Testis (tissue), 3 donors: ENCODE results near the gene TRIP12. TPM values are rescaled to one million over a fixed set of nuclear protein-coding genes. Genes with fewer than 3 reads are reported as not detected.

ENCODE experiments used
- DNase-seq: peaks from one replicate; pipeline ENCODE4 v3.0.0-alpha.2; 2019
- H3K27ac ChIP-seq, 2 donors: fragments of 200-600 bp; sonication (generic); one replicate each; pipeline ENCODE4 v1.5.1; 2019
- H3K27me3 ChIP-seq: fragments of 200-600 bp; sonication (generic); one replicate; pipeline ENCODE4 v1.5.1; 2019
- H3K36me3 ChIP-seq: fragments of 200-600 bp; sonication (generic); one replicate; pipeline ENCODE4 v1.5.1; 2017; ENCODE audit warnings: low read depth; ENCODE audit errors: missing control alignments
- H3K4me1 ChIP-seq: fragments of 200-600 bp; sonication (generic); one replicate; pipeline ENCODE4 v1.5.1; 2019
- H3K4me3 ChIP-seq, 2 donors: fragments of 200-600 bp; sonication (generic); one replicate each; pipeline ENCODE4 v1.5.1; 2017 to 2019
- H3K9me3 ChIP-seq: fragments of 200-600 bp; sonication (generic); one replicate; pipeline ENCODE4 v1.5.1; 2017
- POLR2A ChIP-seq: fragments of 450-650 bp; IDR thresholded peaks from one replicate; pipeline ENCODE4 v1.6.1; 2017; ENCODE audit warnings: antibody characterized with exemption, mild to moderate bottlenecking, moderate library complexity
- WGBS, 2 donors: methylation state at CpG; one replicate each; pipeline ENCODE4 v1.1.5; 2018; 5-methylcytosine and 5-hydroxymethylcytosine counted together
- intact Hi-C: fragments of 100-400 bp; cut with DNase I; formaldehyde crosslinking; loops from one replicate; pipeline ENCODE4 v1.15.1; 2023; ENCODE audit warnings: low total_unique reads
- polyA plus RNA-seq: library from polyadenylated mRNA; stranded (reverse); fragments of 350-450 nt; fragmentation: Illumina TruSeq; extraction: RNeasy Lipid Tissue Mini Kit (QIAGEN cat#74804); gene quantifications from one replicate; pipeline ENCODE4 v1.2.3, GENCODE V29; 2014; ENCODE audit warnings: low read depth, low replicate concordance; ENCODE audit not compliant: insufficient read depth
- total RNA-seq, 2 donors: library from RNA; depleted of rRNA; stranded (reverse); fragments of >200 nt; gene quantifications; one replicate each; pipeline ENCODE4 v1.2.3, GENCODE V29; 2016
- TF ChIP-seq, protein P1 (sequence below), 3 experiments: fragments of 450-650 bp in 2 of 3; fragments of 200-600 bp in 1 of 3; sonication (generic) in 1 of 3; IDR thresholded peaks; one replicate each; pipeline ENCODE4 v1.5.1; 2016 to 2019; ENCODE audit warnings: antibody characterized with exemption in 3 of 3, mild to moderate bottlenecking in 2 of 3, moderate library complexity in 1 of 3

TRIP12 gene
- total and polyA plus RNA-seq, 3 donors from 2014 or later: 342 to 443 (median 373) TPM

- no peaks in the 10 kb centered on the region for H3K27me3 ChIP-seq
- 87 to 88% methylated on average over 3 of the region's 3 CpGs for WGBS, 2 donors
- no peak for TF ChIP-seq POLR2A
- TF ChIP-seq, protein P1, sequence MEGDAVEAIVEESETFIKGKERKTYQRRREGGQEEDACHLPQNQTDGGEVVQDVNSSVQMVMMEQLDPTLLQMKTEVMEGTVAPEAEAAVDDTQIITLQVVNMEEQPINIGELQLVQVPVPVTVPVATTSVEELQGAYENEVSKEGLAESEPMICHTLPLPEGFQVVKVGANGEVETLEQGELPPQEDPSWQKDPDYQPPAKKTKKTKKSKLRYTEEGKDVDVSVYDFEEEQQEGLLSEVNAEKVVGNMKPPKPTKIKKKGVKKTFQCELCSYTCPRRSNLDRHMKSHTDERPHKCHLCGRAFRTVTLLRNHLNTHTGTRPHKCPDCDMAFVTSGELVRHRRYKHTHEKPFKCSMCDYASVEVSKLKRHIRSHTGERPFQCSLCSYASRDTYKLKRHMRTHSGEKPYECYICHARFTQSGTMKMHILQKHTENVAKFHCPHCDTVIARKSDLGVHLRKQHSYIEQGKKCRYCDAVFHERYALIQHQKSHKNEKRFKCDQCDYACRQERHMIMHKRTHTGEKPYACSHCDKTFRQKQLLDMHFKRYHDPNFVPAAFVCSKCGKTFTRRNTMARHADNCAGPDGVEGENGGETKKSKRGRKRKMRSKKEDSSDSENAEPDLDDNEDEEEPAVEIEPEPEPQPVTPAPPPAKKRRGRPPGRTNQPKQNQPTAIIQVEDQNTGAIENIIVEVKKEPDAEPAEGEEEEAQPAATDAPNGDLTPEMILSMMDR (IDR thresholded peaks at IDR 0.05): no peak
- peaks cover 5% of the 10 kb centered on the region for H3K4me1 ChIP-seq
- no peaks in the 10 kb centered on the region for H3K36me3 ChIP-seq
- H3K9me3 ChIP-seq: no peaks in the 10 kb centered on the region
- no peak for DNase-seq
- intact Hi-C loops: no loop called here
- H3K27ac ChIP-seq: no peak overlapping the region
- no peak overlapping the region for H3K4me3 ChIP-seq
Observed at GRCh38 chr2:229849073-229849472, 72.7 kb downstream of the TRIP12 start.

DNA sequence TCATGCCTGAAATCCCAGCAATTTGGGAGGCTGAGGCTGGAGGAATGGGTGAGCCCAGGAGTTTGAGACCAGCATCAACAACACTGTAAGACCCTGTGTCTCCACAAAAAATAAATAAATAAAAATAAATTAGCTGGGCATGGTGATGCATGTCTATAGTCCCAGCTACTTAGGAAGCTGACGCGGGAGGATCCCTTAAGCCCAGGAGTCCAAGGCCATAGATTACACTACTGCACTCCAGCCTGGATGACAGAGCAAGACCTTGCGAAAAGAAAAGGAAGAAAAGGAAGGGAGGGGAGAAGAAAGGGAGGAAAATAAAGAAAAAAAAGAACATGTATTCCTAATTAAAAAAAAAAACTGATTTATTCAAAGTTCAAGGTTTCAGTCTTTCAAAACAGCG lies 78.2 kb downstream of the TRIP12 start:
- Histone ChIP-seq H3K36me3 (no peaks in the 10 kb centered on the region), H3K4me1 (peaks cover 5% of the 10 kb centered on the region), H3K9me3 (no peaks in the 10 kb centered on the region), H3K27me3 (no peaks in the 10 kb centered on the region), H3K4me3 (no peak overlapping the region), H3K27ac (no peak overlapping the region)
- TF ChIP-seq, protein P1 (IDR thresholded peaks at IDR 0.05): no peak
- no peak for TF ChIP-seq POLR2A
- intact Hi-C loops: no loop called here
- no peak for DNase-seq
- 49 to 79% methylated on average over 4 of the region's 4 CpGs for WGBS, 2 donors

GRCh38 chr2:229838729-229839128 lies 83.1 kb downstream of the TRIP12 start:
- 71 to 75% methylated on average over 6 of the region's 6 CpGs for WGBS, 2 donors
- Histone ChIP-seq H3K27ac (no peak overlapping the region), H3K4me3 (no peak overlapping the region), H3K9me3 (no peaks in the 10 kb centered on the region), H3K27me3 (no peaks in the 10 kb centered on the region), H3K36me3 (no peaks in the 10 kb centered on the region), H3K4me1 (no peaks in the 10 kb centered on the region)
- no peak for DNase-seq
- intact Hi-C loops: no loop called here
- TF ChIP-seq, protein P1 (IDR thresholded peaks at IDR 0.05): no peak
- TF ChIP-seq POLR2A: no peak

- no peak for DNase-seq
Observed at GRCh38 chr2:229836847-229837246, 85.0 kb downstream of the TRIP12 start.

More at GRCh38 chr2:229836847-229837246, 85.0 kb downstream of the TRIP12 start:
- WGBS, 2 donors: 86 to 91% methylated on average over 7 of the region's 7 CpGs
- Histone ChIP-seq H3K27me3 (no peaks in the 10 kb centered on the region), H3K4me1 (no peaks in the 10 kb centered on the region), H3K4me3 (no peak overlapping the region), H3K27ac (no peak overlapping the region), H3K36me3 (no peaks in the 10 kb centered on the region), H3K9me3 (no peaks in the 10 kb centered on the region)
- intact Hi-C loops: no loop called here
- TF ChIP-seq POLR2A: no peak
- TF ChIP-seq, protein P1 (IDR thresholded peaks at IDR 0.05): no peak
